Epidermal melanocyte (primary cell): ENCODE results near the gene RIPK1.
A peak's percentile ranks its signal among the peaks of the same experiment; 100 is the strongest.
"Not testable (repeated sequence)": the region's sequence is repeated elsewhere in the genome, so short reads cannot be mapped to it uniquely, and the experiment has no call there.

ENCODE experiments used
- DNase-seq: peaks from one replicate; pipeline ENCODE4 v3.0.0; 2011; ENCODE audit warnings: low spot score; ENCODE audit not compliant: insufficient read length

Gene RIPK1

GRCh38 chr6:3135668-3136291 is 67.5 kb downstream of the RIPK1 start:
- DNase-seq, result no peak

GRCh38 chr6:3136292-3137011 is 68.2 kb downstream of the RIPK1 start:
- no peak for DNase-seq

GRCh38 chr6:3137057-3137777 is 68.9 kb downstream of the RIPK1 start:
- no peak for DNase-seq

GRCh38 chr6:3137873-3138272 is 69.6 kb downstream of the RIPK1 start:
- not testable (repeated sequence) for DNase-seq

- no peak for DNase-seq
Measured at GRCh38 chr6:3138341-3138740, 70.0 kb downstream of the RIPK1 start.

- peak; percentile 88 for DNase-seq
Measured at GRCh38 chr6:3139090-3139903, 71.0 kb downstream of the RIPK1 start.

GRCh38 chr6:3140201-3140600 is 71.9 kb downstream of the RIPK1 start:
- no peak for DNase-seq

GRCh38 chr6:3142536-3142935 is 74.2 kb downstream of the RIPK1 start:
- DNase-seq, result no peak

GRCh38 chr6:3143158-3143557 is 74.9 kb downstream of the RIPK1 start:
- no peak for DNase-seq

GRCh38 chr6:3144571-3144970 is 76.3 kb downstream of the RIPK1 start:
- DNase-seq, result no peak

- no peak for DNase-seq
Measured at GRCh38 chr6:3147914-3148757, 79.8 kb downstream of the RIPK1 start.

GRCh38 chr6:3151691-3152090 is 83.4 kb downstream of the RIPK1 start:
- DNase-seq, result no peak

GRCh38 chr6:3152689-3153088 is 84.4 kb downstream of the RIPK1 start:
- DNase-seq, result no peak

GRCh38 chr6:3155416-3155815 is 87.1 kb downstream of the RIPK1 start:
- DNase-seq, result not testable (repeated sequence)

GRCh38 chr6:3156184-3157130 is 88.2 kb downstream of the RIPK1 start:
- DNase-seq, result not testable (repeated sequence)

GRCh38 chr6:3157131-3157933 is 89.0 kb downstream of the RIPK1 start, which contains the start of gene TUBB2A:
TUBB2A (minus strand) TSS chr6:3157544; CDS start chr6:3157463, 81 bp downstream.
- peak; percentile 95 for DNase-seq

- DNase-seq, result no peak
Measured at GRCh38 chr6:3159805-3160781, 91.8 kb downstream of the RIPK1 start.
